IPS-18c (cell line): ENCODE results near the gene TRMT112.
A peak's percentile ranks its signal among the peaks of the same experiment; 100 is the strongest.
"Not testable (repeated sequence)": the region's sequence is repeated elsewhere in the genome, so short reads cannot be mapped to it uniquely, and the experiment has no call there.

Experiments
- H3K4me3 ChIP-seq: 2 replicates; pipeline ENCODE4 v1.7.0; 2013; ENCODE audit warnings: low read depth, mild to moderate bottlenecking, low read length, moderate library complexity; ENCODE audit not compliant: insufficient read depth
- H3K9me3 ChIP-seq: one replicate; pipeline ENCODE4 v1.6.1; 2013; ENCODE audit warnings: mild to moderate bottlenecking, low read length, moderate library complexity; ENCODE audit not compliant: control insufficient read depth, insufficient read depth

TRMT112 gene

DNA sequence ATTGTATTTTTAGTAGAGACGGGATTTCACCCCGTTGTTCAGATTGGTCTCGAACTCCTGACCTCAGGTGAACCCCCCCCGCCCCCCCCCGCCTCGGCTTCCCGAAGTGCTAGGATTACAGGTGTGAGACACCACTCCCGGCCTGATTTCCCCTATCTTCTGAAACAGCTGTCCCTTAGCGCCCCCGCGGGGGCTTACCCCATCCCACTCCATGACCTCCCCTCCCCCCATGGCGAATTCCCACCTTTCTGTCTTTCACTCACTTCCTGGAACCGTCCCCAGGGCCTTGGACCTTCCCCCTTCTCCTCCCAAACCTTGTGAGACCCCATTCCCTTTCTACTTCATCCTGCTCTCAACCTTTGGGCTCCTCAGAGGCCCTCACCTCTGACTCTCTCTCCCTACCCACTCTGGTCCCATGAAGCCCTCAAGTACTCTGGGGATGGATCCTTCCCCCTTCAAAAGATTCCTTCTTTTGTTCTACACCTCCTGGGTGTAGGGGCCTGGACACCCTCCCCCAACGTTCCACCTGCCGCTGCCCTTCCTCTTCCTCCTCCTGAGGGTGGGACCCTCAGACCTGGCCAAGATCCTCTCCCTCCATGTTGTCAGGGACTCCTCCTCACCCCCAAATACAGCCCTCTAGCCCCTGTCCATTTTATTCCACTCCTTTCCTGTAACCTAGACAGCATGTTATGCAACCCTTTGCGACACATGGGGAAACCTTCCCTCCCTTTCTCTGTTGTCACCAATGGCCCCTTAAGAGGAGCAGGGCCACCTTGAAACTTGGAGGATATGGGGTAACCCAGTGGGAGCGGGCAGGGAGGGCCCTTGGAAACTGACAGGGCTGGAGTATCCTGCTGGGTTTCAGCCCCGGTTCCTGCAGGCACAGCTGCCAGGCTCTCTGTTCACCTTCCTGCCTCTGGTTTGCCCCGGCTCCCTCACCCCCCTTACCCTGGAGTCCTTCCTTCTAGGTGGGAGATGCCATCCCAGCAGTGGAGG is 1.7 kb upstream of the TRMT112 start:
- Histone ChIP-seq H3K9me3 (no peaks in the 10 kb centered on the region), H3K4me3 (peak overlapping the region; percentile 95)

DNA sequence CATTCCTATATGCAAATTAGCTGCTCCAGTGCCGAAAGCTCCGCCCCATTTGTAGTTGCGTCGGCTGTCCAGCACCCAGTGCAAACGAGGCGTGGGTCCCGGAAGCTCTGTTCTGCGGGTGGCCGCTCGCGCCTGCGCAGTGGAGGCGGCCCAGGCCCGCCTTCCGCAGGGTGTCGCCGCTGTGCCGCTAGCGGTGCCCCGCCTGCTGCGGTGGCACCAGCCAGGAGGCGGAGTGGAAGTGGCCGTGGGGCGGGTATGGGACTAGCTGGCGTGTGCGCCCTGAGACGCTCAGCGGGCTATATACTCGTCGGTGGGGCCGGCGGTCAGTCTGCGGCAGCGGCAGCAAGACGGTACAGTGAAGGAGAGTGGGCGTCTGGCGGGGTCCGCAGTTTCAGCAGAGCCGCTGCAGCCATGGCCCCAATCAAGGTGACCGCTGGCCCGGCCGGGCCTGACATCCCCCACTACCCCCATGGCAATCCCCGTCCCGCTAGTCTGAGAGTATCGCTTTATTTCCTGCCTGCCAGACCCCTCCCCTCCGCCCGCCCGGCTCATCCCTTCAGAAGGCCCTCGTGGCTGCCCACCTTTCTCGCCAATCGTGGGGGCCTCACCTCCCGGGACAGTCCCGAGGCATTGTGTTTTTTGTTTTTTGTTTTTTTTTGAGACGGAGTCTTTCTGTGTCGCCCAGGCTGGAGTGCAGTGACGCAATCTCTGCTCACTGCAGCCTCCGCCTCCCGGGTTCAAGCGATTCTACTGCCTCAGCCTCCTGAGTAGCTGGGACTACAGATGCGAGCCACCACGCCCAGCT is 804 bp upstream of the TRMT112 start, which contains the start of gene PRDX5:
TSS of gene PRDX5 (plus strand) at position 161 of the 805 bp plus-strand sequence. CDS start at position 256, 95 bp downstream.
- peak within 1 kb of the TSS; percentile 95 for H3K4me3 ChIP-seq
- no peaks in the 10 kb centered on the region for H3K9me3 ChIP-seq

DNA sequence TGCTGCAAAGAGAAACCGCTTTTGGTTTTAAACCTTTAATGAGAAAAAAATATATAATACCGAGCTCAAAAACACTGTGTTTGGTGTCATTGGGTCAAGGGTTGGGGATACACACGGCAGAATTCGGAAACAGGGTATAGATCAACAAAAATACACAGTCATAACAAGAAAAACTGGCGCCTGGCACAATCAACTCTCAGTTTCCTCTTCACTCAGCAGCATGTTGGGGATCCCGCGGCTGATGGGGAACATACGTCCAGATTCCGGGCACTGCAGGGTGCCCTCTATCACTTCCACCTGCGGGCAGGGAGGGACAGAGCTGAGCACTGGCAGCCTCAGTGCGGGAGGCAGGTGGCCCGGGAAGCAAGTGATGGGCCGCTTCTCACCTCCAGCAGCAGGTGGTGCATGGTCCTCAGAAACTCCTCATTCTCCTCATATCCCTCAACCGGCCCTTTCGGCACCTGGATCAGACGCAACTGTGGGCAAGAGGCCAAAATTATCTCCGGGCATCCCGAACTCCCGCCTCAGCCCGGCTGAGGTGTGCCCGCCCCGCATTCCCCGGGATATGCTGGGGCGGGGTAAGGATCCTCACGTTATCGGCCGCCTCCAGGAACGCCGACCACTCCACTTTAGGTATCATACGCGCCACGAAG is 561 bp downstream of the TRMT112 start:
- H3K9me3 ChIP-seq, result no peaks in the 10 kb centered on the region
- H3K4me3 ChIP-seq, result peak overlapping the region; percentile 95

DNA sequence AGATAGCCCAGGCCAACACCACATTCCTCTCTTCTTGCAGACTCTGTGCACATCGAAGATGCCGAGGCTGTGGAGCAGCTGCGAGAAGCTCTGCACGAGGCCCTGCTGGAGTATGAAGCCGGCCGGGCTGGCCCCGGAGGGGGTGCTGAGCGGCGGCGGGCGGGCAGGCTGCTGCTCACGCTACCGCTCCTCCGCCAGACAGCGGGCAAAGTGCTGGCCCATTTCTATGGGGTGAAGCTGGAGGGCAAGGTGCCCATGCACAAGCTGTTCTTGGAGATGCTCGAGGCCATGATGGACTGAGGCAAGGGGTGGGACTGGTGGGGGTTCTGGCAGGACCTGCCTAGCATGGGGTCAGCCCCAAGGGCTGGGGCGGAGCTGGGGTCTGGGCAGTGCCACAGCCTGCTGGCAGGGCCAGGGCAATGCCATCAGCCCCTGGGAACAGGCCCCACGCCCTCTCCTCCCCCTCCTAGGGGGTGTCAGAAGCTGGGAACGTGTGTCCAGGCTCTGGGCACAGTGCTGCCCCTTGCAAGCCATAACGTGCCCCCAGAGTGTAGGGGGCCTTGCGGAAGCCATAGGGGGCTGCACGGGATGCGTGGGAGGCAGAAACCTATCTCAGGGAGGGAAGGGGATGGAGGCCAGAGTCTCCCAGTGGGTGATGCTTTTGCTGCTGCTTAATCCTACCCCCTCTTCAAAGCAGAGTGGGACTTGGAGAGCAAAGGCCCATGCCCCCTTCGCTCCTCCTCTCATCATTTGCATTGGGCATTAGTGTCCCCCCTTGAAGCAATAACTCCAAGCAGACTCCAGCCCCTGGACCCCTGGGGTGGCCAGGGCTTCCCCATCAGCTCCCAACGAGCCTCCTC is 1.5 kb downstream of the TRMT112 start:
- H3K9me3 ChIP-seq, H3K4me3 ChIP-seq: not testable (repeated sequence)

- Histone ChIP-seq H3K9me3 (no peaks in the 10 kb centered on the region), H3K4me3 (no peak overlapping the region; the same call in 1 of the 2 replicates)
Measured at GRCh38 chr11:64314805-64315561, 2.4 kb downstream of the TRMT112 start.

DNA sequence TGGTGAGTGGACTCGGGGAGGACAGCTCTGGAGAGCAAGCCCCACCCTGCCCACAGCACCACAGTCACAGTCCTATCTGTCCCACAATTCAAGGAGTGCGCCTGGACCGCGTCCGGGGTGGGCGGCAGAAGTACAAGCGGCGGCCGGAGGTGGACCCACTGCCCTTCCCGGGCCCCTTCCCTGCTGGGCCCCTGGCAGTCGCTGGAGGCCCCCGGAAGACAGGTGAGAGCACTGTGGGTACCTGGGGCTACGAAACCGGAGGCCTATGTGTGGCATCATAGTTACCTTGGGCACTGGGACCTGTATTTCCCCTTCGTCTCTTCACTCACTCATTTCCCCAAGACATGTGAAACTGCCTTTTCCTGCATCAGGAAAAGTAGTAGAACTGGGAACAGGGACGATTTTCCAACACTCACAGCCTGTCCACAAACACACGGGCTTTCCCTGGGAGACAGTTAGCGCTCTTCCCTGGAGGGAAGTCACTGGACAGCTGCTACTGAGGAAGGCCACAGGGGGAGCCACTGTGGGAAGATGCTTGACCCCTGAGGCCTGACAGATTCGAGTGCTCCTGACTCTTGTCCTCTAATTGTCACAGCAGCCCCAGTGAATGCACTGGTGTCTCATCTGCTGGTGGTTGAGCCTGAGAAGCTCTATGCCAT is 3.1 kb downstream of the TRMT112 start:
- no peaks in the 10 kb centered on the region for H3K9me3 ChIP-seq
- no peak overlapping the region for H3K4me3 ChIP-seq

GRCh38 chr11:64313491-64314145 is 3.7 kb downstream of the TRMT112 start:
- Histone ChIP-seq H3K4me3 (no peak overlapping the region), H3K9me3 (no peaks in the 10 kb centered on the region)

DNA sequence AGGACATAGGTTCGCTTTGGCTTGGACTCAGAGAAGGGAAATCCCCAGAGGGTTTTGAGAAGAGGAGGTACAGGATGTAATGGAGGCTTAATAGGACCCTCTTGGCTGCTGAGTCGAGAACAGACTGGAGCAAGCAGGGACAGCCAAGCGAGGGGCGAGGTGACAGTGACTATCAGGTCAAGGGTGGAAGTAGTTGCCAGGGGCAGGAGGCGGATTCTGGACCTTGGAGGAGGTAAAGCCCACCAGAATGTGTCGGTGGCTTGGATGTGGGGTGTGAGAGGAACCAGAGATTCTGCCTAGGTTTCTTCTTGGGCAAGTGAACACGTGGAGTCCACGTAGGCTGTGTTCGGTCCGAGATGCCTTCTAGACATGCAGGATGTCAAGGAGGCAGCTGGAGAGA is 4.4 kb downstream of the TRMT112 start:
- H3K4me3 ChIP-seq, result no peak overlapping the region
- H3K9me3 ChIP-seq, result no peaks in the 10 kb centered on the region

DNA sequence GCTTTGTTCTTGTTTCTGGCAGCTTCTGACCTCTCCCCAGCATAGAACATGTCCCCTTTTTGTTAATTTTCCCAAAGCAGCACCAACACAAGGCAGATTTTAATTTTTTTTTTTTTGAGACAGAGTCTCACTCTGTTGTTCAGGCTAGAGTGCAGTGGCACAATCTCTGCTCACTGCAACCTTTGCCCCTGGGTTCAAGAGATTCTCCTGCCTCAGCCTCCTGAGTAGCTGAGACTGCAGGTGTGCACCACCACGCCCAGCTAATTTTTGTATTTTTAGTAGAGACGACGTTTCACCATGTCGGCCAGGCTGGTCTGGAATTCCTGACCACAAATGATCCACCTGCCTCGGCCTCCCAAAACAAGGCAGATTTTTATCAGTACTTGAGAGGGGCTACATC is 9.6 kb downstream of the TRMT112 start:
- H3K9me3 ChIP-seq, H3K4me3 ChIP-seq: not testable (repeated sequence)

DNA sequence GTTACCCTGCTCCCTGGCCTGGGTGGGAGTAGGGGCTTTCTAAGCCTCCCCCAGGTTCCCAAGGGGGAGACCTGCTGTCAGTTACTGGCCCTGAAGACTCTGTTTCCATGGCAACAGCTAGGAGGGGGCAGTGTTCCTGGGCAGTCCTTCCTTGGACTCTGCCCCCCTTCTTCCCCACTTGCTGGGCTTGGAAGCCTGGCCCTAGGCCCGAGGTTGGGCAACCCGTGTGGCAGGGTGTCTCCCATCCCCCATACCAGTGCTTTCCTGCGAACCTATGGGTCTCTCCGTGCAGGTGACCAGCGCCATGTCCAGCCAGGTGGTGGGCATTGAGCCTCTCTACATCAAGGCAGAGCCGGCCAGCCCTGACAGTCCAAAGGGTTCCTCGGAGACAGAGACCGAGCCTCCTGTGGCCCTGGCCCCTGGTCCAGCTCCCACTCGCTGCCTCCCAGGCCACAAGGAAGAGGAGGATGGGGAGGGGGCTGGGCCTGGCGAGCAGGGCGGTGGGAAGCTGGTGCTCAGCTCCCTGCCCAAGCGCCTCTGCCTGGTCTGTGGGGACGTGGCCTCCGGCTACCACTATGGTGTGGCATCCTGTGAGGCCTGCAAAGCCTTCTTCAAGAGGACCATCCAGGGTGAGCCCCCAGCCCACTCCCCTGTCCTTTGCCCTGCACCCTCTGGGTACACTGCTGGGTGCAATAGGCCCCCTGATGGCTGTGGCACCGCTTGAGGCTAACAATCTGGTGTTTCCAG is 10.3 kb downstream of the TRMT112 start:
- H3K9me3 ChIP-seq, result no peaks in the 10 kb centered on the region
- H3K4me3 ChIP-seq, result peak overlapping the region; percentile 67

DNA sequence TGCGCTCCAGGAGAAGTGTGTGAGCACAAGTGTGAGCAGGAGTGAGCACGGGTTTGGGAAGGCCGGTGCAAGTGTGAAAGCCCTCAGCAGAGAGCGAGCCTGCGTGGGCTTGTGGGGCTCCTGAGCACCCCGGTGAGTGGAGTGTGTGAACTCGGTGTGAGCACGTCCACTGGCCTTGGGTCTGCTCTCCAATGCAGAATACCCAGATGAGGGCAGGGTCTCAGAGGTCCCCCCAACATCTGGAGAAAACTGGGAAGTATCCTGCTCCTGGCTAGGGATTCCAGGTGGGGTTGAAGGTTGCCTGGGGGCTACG is 10.8 kb downstream of the TRMT112 start:
- Histone ChIP-seq H3K4me3 (peak overlapping the region; percentile 67), H3K9me3 (no peaks in the 10 kb centered on the region)

DNA sequence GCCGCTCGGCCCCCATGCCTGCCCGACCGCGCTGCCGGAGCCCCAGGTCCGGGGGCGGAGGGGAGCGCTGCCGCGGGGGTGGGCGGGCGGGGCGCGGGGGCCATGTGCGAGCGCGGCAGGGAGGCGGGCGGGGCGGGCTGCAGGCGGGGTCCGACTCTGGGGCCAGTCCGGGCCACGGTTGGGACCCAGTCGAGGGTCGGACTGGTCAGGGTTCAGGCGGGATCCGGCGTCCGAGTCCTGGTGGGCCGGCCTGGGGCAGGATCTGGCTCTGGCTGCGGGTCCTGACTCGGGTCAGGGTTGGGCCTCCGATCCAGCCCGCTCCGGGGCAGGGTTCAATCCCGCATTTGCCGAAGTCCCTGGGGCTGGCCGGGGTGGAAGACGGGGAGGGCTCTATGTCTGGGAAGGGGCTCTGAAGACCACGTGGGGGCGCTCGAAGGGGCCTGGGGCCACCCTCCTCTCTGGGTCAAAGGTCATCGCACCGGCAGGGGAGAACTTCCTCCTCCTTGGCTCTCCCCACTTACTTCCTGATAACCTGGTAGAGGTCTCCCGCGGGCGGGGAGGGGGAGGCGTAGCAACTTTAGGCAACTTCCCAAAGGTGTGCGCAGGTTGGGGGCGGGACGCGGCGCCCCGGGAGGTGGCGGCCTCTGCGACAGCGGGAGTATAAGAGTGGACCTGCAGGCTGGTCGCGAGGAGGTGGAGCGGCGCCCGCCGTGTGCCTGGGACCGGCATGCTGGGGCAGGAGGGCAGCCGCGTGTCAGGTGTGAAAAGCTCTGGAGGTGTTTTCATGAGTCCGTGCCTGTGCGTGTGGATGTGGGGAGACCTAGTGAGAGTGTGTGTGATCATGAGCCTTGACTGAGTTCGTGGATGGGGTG is 11.4 kb downstream of the TRMT112 start:
- no peaks in the 10 kb centered on the region for H3K9me3 ChIP-seq
- peak overlapping the region; percentile 67 for H3K4me3 ChIP-seq

- peak within 1 kb of the TSS; percentile 67 for H3K4me3 ChIP-seq
- H3K9me3 ChIP-seq, result no peaks in the 10 kb centered on the region
Measured at GRCh38 chr11:64305075-64305690, 12.2 kb downstream of the TRMT112 start, which contains the start of gene ESRRA. Gene ESRRA (plus strand): TSS chr11:64305524. CDS start chr11:64307180, 1,656 bp downstream.
